C4-2B (cell line): Measurements from ENCODE around the gene ADGRA1.

ENCODE experiments used
- CTCF ChIP-seq: fragments of 450-650 bp; conservative IDR thresholded peaks from 2 replicates; pipeline ENCODE4 v1.5.1; 2017; ENCODE audit warnings: mild to moderate bottlenecking
- ZFX ChIP-seq: fragments of 450-650 bp; IDR thresholded peaks from 2 replicates; pipeline ENCODE4 v1.6.1; 2017

GRCh38 chr10:133060466-133060865 lies 27.3 kb upstream of the ADGRA1 start:
- TF ChIP-seq CTCF = no peak
- TF ChIP-seq ZFX = no peak
